GM19452 (cell line): Measurements from ENCODE around the gene FNIP2.
"Not testable (repeated sequence)": the region's sequence is repeated elsewhere in the genome, so short reads cannot be mapped to it uniquely, and the experiment has no call there.

Experiments used
- ATAC-seq: cut with Tn5 transposase; IDR thresholded peaks from one replicate; pipeline ENCODE4 v1.9.1; 2021; ENCODE audit not compliant: unreplicated experiment

Gene FNIP2

GRCh38 chr4:158812543-158812942 is 43.7 kb downstream of the FNIP2 start:
- no peak for ATAC-seq

GRCh38 chr4:158813113-158813512 is 44.3 kb downstream of the FNIP2 start:
- ATAC-seq = no peak

- ATAC-seq = no peak
These were observed 45.4 kb downstream of the FNIP2 start for GRCh38 chr4:158814207-158814606.

GRCh38 chr4:158814636-158815330 is 46.0 kb downstream of the FNIP2 start:
- no peak for ATAC-seq

GRCh38 chr4:158816955-158817354 is 48.1 kb downstream of the FNIP2 start:
- ATAC-seq = peak; percentile 33

GRCh38 chr4:158817562-158818296 is 48.9 kb downstream of the FNIP2 start:
- peak; percentile 57 for ATAC-seq

- no peak for ATAC-seq
These were observed 49.8 kb downstream of the FNIP2 start for GRCh38 chr4:158818560-158819140.

- no peak for ATAC-seq
These were observed 51.3 kb downstream of the FNIP2 start for GRCh38 chr4:158819942-158820786.

GRCh38 chr4:158821228-158821971 is 52.6 kb downstream of the FNIP2 start:
- peak; percentile 35 for ATAC-seq

- no peak for ATAC-seq
These were observed 53.5 kb downstream of the FNIP2 start for GRCh38 chr4:158822348-158822747.

- peak; percentile 29 for ATAC-seq
These were observed 54.6 kb downstream of the FNIP2 start for GRCh38 chr4:158823461-158823873.

GRCh38 chr4:158824425-158825274 is 55.8 kb downstream of the FNIP2 start:
- ATAC-seq = no peak

- ATAC-seq = peak; percentile 2
These were observed 56.7 kb downstream of the FNIP2 start for GRCh38 chr4:158825433-158826036.

GRCh38 chr4:158826057-158826456 is 57.2 kb downstream of the FNIP2 start:
- ATAC-seq = peak; percentile 58

GRCh38 chr4:158826882-158827281 is 58.1 kb downstream of the FNIP2 start:
- no peak for ATAC-seq

GRCh38 chr4:158827543-158827981 is 58.7 kb downstream of the FNIP2 start:
- no peak for ATAC-seq

GRCh38 chr4:158828151-158828550 is 59.3 kb downstream of the FNIP2 start:
- not testable (repeated sequence) for ATAC-seq

- no peak for ATAC-seq
These were observed 60.4 kb downstream of the FNIP2 start for GRCh38 chr4:158829254-158829653.

- ATAC-seq = no peak
These were observed 64.8 kb downstream of the FNIP2 start for GRCh38 chr4:158833602-158834001.
